Common myeloid progenitor, CD34-positive (primary cell): ENCODE measurements around the gene HS6ST1.

ENCODE experiments used
- CTCF ChIA-PET: fragments of 350-600 bp; sonication (Branson Sonifier 250); formaldehyde crosslinking; loops from one replicate; lab custom pipeline; 2021; ENCODE audit warnings: antibody characterized with exemption; lab: Charles Lee
- POLR2A ChIA-PET: fragments of 350-600 bp; sonication (Branson Sonifier 250); formaldehyde crosslinking; loops from one replicate; lab custom pipeline; 2021; ENCODE audit warnings: antibody characterized with exemption; lab: Charles Lee
- DNase-seq, 3 donors: peaks; one replicate each; pipeline versions ENCODE4 v3.0.0 to v3.0.0-alpha.2; 2013
- H3K27ac ChIP-seq, 2 experiments: 1 replicate in 1 of 2; 2 replicates in 1 of 2; pipeline ENCODE4 v1.7.0; 2013; ENCODE audit warnings: inconsistent platforms in 2 of 2, low read length in 2 of 2, mild to moderate bottlenecking in 2 of 2, low read depth in 1 of 2, moderate library complexity in 1 of 2; ENCODE audit not compliant: severe bottlenecking in 2 of 2, insufficient read depth in 1 of 2, poor library complexity in 1 of 2
- H3K27me3 ChIP-seq, 5 experiments: replicated peaks in 2 of 5; 1 replicate in 3 of 5; 2 replicates in 2 of 5; pipeline versions ENCODE4 v1.6.1 to v1.7.0; 2013; ENCODE audit warnings: low read length in 4 of 5, mild to moderate bottlenecking in 2 of 5, moderate library complexity in 2 of 5, inconsistent platforms in 1 of 5; ENCODE audit not compliant: insufficient read depth in 5 of 5, control insufficient read depth in 4 of 5
- H3K36me3 ChIP-seq, 4 experiments: 1 replicate in 2 of 4; 2 replicates in 2 of 4; pipeline versions ENCODE4 v1.6.1 to v1.7.0; 2013; ENCODE audit warnings: low read length in 3 of 4, control low read depth in 1 of 4, mild to moderate bottlenecking in 1 of 4; ENCODE audit not compliant: control insufficient read depth in 4 of 4, insufficient read depth in 4 of 4
- H3K4me1 ChIP-seq, 4 experiments: 1 replicate in 3 of 4; 2 replicates in 1 of 4; pipeline versions ENCODE4 v1.6.1 to v1.7.1; 2013; ENCODE audit warnings: low read length in 3 of 4, mild to moderate bottlenecking in 3 of 4, control low read depth in 1 of 4, inconsistent platforms in 1 of 4, moderate library complexity in 1 of 4; ENCODE audit not compliant: control insufficient read depth in 4 of 4, insufficient read depth in 4 of 4; ENCODE audit errors: control extremely low read depth in 1 of 4
- H3K4me3 ChIP-seq, 7 experiments: 1 replicate in 4 of 7; 2 replicates in 3 of 7; pipeline versions ENCODE4 v1.5.1 to v1.7.0; 2013; ENCODE audit warnings: mild to moderate bottlenecking in 7 of 7, low read length in 6 of 7, moderate library complexity in 6 of 7, inconsistent platforms in 2 of 7, low read depth in 2 of 7, control low read depth in 1 of 7; ENCODE audit not compliant: insufficient read depth in 4 of 7, control insufficient read depth in 1 of 7; ENCODE audit errors: extremely low read depth in 1 of 7
- H3K9me3 ChIP-seq, 5 experiments: 1 replicate in 4 of 5; 2 replicates in 1 of 5; pipeline versions ENCODE4 v1.6.1 to v1.7.1; 2013; ENCODE audit warnings: low read length in 4 of 5, mild to moderate bottlenecking in 2 of 5, inconsistent platforms in 1 of 5, low read depth in 1 of 5, moderate library complexity in 1 of 5; ENCODE audit not compliant: control insufficient read depth in 4 of 5, insufficient read depth in 2 of 5; ENCODE audit errors: control extremely low read depth in 1 of 5
- WGBS: methylation state at CpG from one replicate; pipeline ENCODE4 v1.1.5; 2013; ENCODE audit not compliant: insufficient coverage; 5-methylcytosine and 5-hydroxymethylcytosine counted together

The HS6ST1 gene

GRCh38 chr2:128302011-128302743 lies 16.5 kb downstream of the HS6ST1 start:
- Histone ChIP-seq H3K36me3 (peaks cover 3 to 74% (median 9%) of the 10 kb centered on the region in 4 experiments), H3K4me1 (peaks cover 0 to 18% (median 8%) of the 10 kb centered on the region in 4 experiments), H3K27ac (no peak overlapping the region), H3K27me3 (no peaks in the 10 kb centered on the region), H3K9me3 (no peaks in the 10 kb centered on the region), H3K4me3 (no peak overlapping the region)
- WGBS, result 79% methylated on average over 4 of the region's 8 CpGs
- no peak for DNase-seq
- ChIA-PET CTCF (interaction anchor here (0.9 to 1.3 kb wide), 5 partner anchors 8 to 26 kb away, joined by 3 to 4 read pairs (median 3); no protein-coding TSS in a partner anchor), POLR2A (no interaction called here)

- Histone ChIP-seq H3K27ac (peak overlapping the region in 1 of 2 experiments; percentile 0), H3K27me3 (no peaks in the 10 kb centered on the region), H3K4me3 (no peak overlapping the region), H3K4me1 (peaks cover 0 to 16% (median 7%) of the 10 kb centered on the region in 4 experiments), H3K36me3 (peaks cover 3 to 72% (median 9%) of the 10 kb centered on the region in 4 experiments), H3K9me3 (no peaks in the 10 kb centered on the region)
- DNase-seq, result no peak
- ChIA-PET POLR2A (no interaction called here), CTCF (interaction anchor here (0.9 to 1.8 kb wide), 5 partner anchors 9 to 25 kb away, joined by 3 to 4 read pairs (median 3); no protein-coding TSS in a partner anchor)
- over 99% methylated on average over 13 of the region's 13 CpGs for WGBS
These were observed 17.1 kb downstream of the HS6ST1 start for GRCh38 chr2:128301501-128301966.

GRCh38 chr2:128301021-128301420 lies 17.6 kb downstream of the HS6ST1 start:
- Histone ChIP-seq H3K36me3 (peaks cover under 1 to 67% (median 8%) of the 10 kb centered on the region in 4 experiments), H3K4me1 (peaks cover 0 to 11% (median 7%) of the 10 kb centered on the region in 4 experiments), H3K9me3 (no peaks in the 10 kb centered on the region), H3K27ac (peak overlapping the region in 1 of 2 experiments; percentile 0), H3K27me3 (no peaks in the 10 kb centered on the region), H3K4me3 (no peak overlapping the region)
- 93% methylated on average over 6 of the region's 8 CpGs for WGBS
- ChIA-PET POLR2A (no interaction called here), CTCF (interaction anchor here (0.9 to 1.8 kb wide), 6 partner anchors 9 to 21 kb away, joined by 3 to 5 read pairs (median 4); no protein-coding TSS in a partner anchor)
- DNase-seq, result no peak

- DNase-seq, result no peak
- CTCF ChIA-PET, result interaction anchor here (0.9 to 1.8 kb wide), 5 partner anchors 9 to 20 kb away, joined by 3 to 5 read pairs (median 4); no protein-coding TSS in a partner anchor
- POLR2A ChIA-PET, result interaction anchor here (0.6 kb wide), 1 partner anchor 16 kb away, joined by 3 read pairs; no protein-coding TSS in a partner anchor
- 92% methylated on average over 11 of the region's 23 CpGs for WGBS
- Histone ChIP-seq H3K4me3 (no peak overlapping the region), H3K36me3 (peaks cover 0 to 64% (median 8%) of the 10 kb centered on the region in 4 experiments), H3K9me3 (no peaks in the 10 kb centered on the region), H3K4me1 (peaks cover 0 to 5% (median 1%) of the 10 kb centered on the region in 4 experiments), H3K27ac (no peak overlapping the region), H3K27me3 (no peaks in the 10 kb centered on the region)
These were observed 18.3 kb downstream of the HS6ST1 start for GRCh38 chr2:128300151-128301020.

- Histone ChIP-seq H3K36me3 (peaks cover 0 to 63% (median 8%) of the 10 kb centered on the region in 4 experiments), H3K9me3 (no peaks in the 10 kb centered on the region), H3K27me3 (no peaks in the 10 kb centered on the region), H3K4me3 (no peak overlapping the region), H3K4me1 (peaks cover 0 to 7% (median 6%) of the 10 kb centered on the region in 4 experiments), H3K27ac (no peak overlapping the region)
- 98% methylated on average over 10 of the region's 11 CpGs for WGBS
- POLR2A ChIA-PET, result interaction anchor here (0.6 kb wide), 1 partner anchor 17 kb away, joined by 3 read pairs; no protein-coding TSS in a partner anchor
- CTCF ChIA-PET, result interaction anchor here (1.2 to 1.8 kb wide), 2 partner anchors 16 to 19 kb away, joined by 4 to 5 read pairs; no protein-coding TSS in a partner anchor
- no peak for DNase-seq
These were observed 19.0 kb downstream of the HS6ST1 start for GRCh38 chr2:128299628-128300027.

GRCh38 chr2:128298846-128299507 lies 19.7 kb downstream of the HS6ST1 start:
- no peak for DNase-seq
- Histone ChIP-seq H3K27me3 (no peaks in the 10 kb centered on the region), H3K9me3 (no peaks in the 10 kb centered on the region), H3K4me3 (no peak overlapping the region), H3K27ac (no peak overlapping the region), H3K4me1 (peaks cover 0 to 9% (median 8%) of the 10 kb centered on the region in 4 experiments), H3K36me3 (peaks cover 0 to 65% (median 8%) of the 10 kb centered on the region in 4 experiments)
- POLR2A ChIA-PET, result no interaction called here
- 98% methylated on average over 16 of the region's 16 CpGs for WGBS
- CTCF ChIA-PET, result no interaction called here
